Activated T-helper 1 cell treated with Interleukin-2 at 50 U/mL for 16 hours (primary cell): ENCODE measurements around the gene CLEC4M.
"Not testable (repeated sequence)": the region's sequence is repeated elsewhere in the genome, so short reads cannot be mapped to it uniquely, and the experiment has no call there.

Experiments
- DNase-seq: peaks from one replicate; pipeline ENCODE4 v3.0.0-alpha.2; 2020; ENCODE audit warnings: low read depth

The CLEC4M gene

DNA sequence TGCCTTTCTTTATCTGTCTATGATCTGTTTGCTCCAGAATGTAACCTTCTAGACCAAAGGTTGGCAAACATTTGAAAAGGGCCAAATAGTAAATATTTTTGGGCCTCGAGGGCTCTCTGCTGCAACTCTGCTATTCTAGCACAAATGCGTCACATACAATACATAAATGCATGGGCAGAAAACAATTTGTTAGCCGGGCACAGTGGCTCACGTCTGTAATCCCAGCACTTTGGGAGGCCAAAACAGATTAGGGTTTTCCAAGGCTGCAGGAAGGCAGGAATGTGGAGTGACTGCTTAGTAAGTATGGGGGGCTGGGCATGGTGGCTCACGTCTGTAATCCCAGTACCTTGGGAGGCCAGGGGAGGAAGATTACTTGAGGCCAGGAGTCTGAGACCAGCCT lies 45.1 kb downstream of the CLEC4M start:
- DNase-seq, result no peak

DNA sequence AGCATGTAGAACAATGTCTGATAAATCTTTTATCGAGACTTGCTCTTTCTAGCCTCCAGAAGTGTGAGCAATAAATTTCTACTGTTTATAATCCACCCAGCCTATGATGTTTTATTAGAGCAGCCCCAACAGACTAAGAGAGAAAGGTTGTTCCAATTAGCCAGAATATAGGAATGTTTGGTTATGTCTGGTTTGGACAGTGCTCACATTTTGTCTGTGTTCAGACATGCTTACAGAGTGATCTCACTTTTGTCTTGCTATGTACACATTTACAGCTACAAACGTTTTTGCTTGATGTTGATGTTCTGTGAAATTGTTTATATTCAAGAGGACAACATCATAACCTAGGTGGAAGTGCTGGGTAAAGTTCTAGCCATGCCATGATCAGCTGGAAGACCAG lies 48.9 kb downstream of the CLEC4M start:
- no peak for DNase-seq

DNA sequence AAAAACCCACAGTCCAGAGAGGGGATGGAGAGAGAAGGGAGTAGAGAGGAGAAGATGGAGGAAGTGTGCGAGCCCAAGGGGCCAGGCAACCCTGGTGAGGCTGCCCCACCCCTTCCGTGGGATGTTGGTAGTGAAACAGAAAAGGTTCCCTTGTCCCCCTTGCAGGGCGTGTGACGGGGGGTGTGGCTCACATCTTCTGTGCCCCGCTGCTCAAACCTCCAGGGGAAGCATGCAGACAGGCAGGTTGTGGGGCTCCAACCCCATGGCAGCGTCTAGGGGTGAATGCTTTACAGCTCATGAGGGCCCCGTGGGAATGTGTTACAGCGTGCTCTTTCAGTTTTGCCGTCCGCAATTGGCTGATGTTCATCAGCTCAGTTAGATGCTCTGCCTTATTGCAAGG lies 52.3 kb downstream of the CLEC4M start:
- no peak for DNase-seq

DNA sequence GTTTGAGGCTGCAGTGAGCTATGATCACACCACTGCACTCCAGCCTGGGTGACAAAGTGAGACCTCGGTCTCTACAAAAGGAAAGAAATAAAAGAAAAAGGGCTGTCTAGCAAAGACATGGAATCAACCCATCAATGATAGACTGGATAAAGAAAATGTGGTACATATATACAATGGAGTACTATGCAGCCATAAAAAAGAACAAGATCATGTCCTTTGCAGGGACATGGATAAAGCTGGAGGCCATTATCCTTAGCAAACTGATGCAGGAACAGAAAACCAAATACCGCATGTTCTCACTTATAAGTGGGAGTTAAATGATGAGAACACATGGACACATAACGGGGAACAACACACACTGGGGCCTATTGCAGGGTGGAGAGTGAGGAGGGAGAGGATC lies 53.0 kb downstream of the CLEC4M start:
- DNase-seq, result not testable (repeated sequence)

DNA sequence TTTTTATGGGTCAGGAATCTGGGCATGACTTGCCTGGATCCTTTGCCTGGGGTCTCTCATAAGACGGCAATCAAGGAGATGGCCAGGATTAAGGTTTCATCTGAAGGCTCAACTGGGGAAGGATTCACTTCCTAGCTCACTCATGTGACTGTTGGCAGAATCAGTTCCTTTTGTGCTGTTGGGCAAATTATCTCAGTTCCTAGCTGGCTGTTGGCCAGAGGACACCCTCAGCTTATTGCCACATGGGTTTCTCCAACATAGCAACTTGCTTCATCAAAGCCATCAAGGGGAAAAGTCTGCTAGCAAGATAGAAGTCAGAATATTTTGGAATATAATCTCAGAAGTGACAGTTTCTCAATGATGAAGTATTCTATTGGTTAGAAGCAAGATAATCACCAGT lies 54.8 kb downstream of the CLEC4M start:
- no peak for DNase-seq

DNA sequence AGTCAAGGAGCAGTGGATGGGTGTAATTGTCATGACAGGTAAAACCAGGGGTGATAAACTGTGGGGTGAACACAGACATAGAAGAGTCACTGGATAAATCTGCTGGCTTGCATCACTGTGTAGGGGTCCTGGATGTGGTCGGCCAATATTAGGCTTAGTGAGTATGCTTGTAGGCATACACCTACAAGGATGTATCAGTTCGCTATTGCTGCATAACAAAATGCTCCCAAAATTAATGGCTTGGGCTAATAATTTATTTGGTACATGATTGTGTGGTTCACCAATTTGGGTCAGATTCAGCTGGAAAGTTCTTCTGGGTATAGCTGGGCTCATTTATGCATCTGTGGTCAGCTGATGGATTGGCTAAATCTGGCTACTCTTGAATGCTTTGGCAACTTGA lies 55.8 kb downstream of the CLEC4M start:
- DNase-seq, result no peak
